Astrocyte (in vitro differentiated cells and primary cell): Measurements from ENCODE around the gene CMTM4. TPM values are rescaled to one million over a fixed set of nuclear protein-coding genes. Genes with fewer than 3 reads are reported as not detected.
A peak's percentile ranks its signal among the peaks of the same experiment; 100 is the strongest.

Experiments used
- DNase-seq: peaks from one replicate; pipeline ENCODE4 v3.0.0-alpha.2; 2010; ENCODE audit warnings: low read depth
- FAIRE-seq: peaks from 2 replicates; lab custom pipeline; 2011; peaks lifted over from hg19 to GRCh38; lab: Jason Lieb, UNC
- H2AFZ ChIP-seq: 2 replicates; pipeline ENCODE4 v1.6.0; 2012; ENCODE audit warnings: low read depth, low read length, inconsistent platforms
- H3K27ac ChIP-seq: 2 replicates; pipeline ENCODE4 v1.5.1; 2011; ENCODE audit warnings: low read depth, low read length, inconsistent platforms
- H3K27me3 ChIP-seq: 2 replicates; pipeline ENCODE4 v1.6.0; 2011; ENCODE audit warnings: low read length, inconsistent platforms; ENCODE audit not compliant: insufficient read depth
- H3K36me3 ChIP-seq: 2 replicates; pipeline ENCODE4 v1.5.1; 2011; ENCODE audit warnings: low read length, inconsistent platforms; ENCODE audit not compliant: insufficient read depth
- H3K4me1 ChIP-seq: 2 replicates; pipeline ENCODE4 v1.5.1; 2011; ENCODE audit warnings: low read length, inconsistent platforms; ENCODE audit not compliant: insufficient read depth
- H3K4me2 ChIP-seq: 2 replicates; pipeline ENCODE4 v1.6.0; 2012; ENCODE audit warnings: low read length, inconsistent platforms
- H3K4me3 ChIP-seq: 2 replicates; pipeline ENCODE4 v1.5.1; 2011; ENCODE audit warnings: low read depth, mild to moderate bottlenecking, low read length, inconsistent platforms; ENCODE audit not compliant: insufficient read depth
- H3K79me2 ChIP-seq: 2 replicates; pipeline ENCODE4 v1.6.0; 2012; ENCODE audit warnings: mild to moderate bottlenecking, low read length, inconsistent platforms; ENCODE audit not compliant: insufficient read depth
- H3K9ac ChIP-seq: 2 replicates; pipeline ENCODE4 v1.6.0; 2012; ENCODE audit warnings: mild to moderate bottlenecking, low read length, inconsistent platforms
- H3K9me3 ChIP-seq: 2 replicates; pipeline ENCODE4 v1.5.1; 2012; ENCODE audit warnings: low read depth, mild to moderate bottlenecking, low read length, inconsistent platforms; ENCODE audit not compliant: insufficient read depth
- H4K20me1 ChIP-seq: 2 replicates; pipeline ENCODE4 v1.6.0; 2012; ENCODE audit warnings: low read length, inconsistent platforms; ENCODE audit not compliant: insufficient read depth
- H3K27ac Mint-ChIP-seq: one replicate; pipeline ENCODE4 v1.8.0; 2021; ENCODE audit warnings: mild to moderate bottlenecking, mixed read lengths; ENCODE audit not compliant: unreplicated experiment
- H3K27me3 Mint-ChIP-seq: one replicate; pipeline ENCODE4 v1.8.0; 2021; ENCODE audit warnings: low read depth, mixed read lengths; ENCODE audit not compliant: unreplicated experiment
- H3K36me3 Mint-ChIP-seq: one replicate; pipeline ENCODE4 v1.8.0; 2021; ENCODE audit warnings: low read depth, mixed read lengths; ENCODE audit not compliant: unreplicated experiment
- H3K4me1 Mint-ChIP-seq: one replicate; pipeline ENCODE4 v1.8.0; 2021; ENCODE audit warnings: low read depth, mixed read lengths; ENCODE audit not compliant: unreplicated experiment
- H3K4me3 Mint-ChIP-seq: one replicate; pipeline ENCODE4 v1.8.0; 2021; ENCODE audit warnings: mild to moderate bottlenecking, moderate library complexity, mixed read lengths; ENCODE audit not compliant: unreplicated experiment
- H3K9me3 Mint-ChIP-seq: one replicate; pipeline ENCODE4 v1.8.0; 2021; ENCODE audit warnings: mild to moderate bottlenecking, mixed read lengths; ENCODE audit not compliant: unreplicated experiment
- EZH2 ChIP-seq: IDR thresholded peaks from 2 replicates; pipeline ENCODE4 v1.6.1; 2012; ENCODE audit warnings: mild to moderate bottlenecking, low read length, inconsistent platforms; ENCODE audit not compliant: insufficient read depth
- total RNA-seq: library from RNA; stranded (reverse); gene quantifications from 2 replicates; pipeline ENCODE4 v1.2.1, GENCODE V29; 2021
- TF ChIP-seq, protein P1 (sequence below): IDR thresholded peaks from 2 replicates; pipeline ENCODE4 v1.5.1; 2011; ENCODE audit warnings: low read depth, mild to moderate bottlenecking, inconsistent platforms, low read length, moderate library complexity; ENCODE audit not compliant: insufficient read depth

Gene CMTM4
- total RNA-seq, 1 donor from 2014 or later = 20.9 TPM

- no peaks in the 10 kb centered on the region for H3K36me3 Mint-ChIP-seq
- Histone ChIP-seq H3K36me3 (no peaks in the 10 kb centered on the region), H3K27me3 (no peaks in the 10 kb centered on the region), H3K27ac (no peak overlapping the region), H3K9me3 (no peaks in the 10 kb centered on the region), H2AFZ (no peak overlapping the region), H3K4me1 (peaks cover 23% of the 10 kb centered on the region), H3K9ac (no peak overlapping the region), H3K4me3 (no peak overlapping the region), H3K4me2 (no peak overlapping the region), H4K20me1 (peaks cover 4% of the 10 kb centered on the region), H3K79me2 (no peaks in the 10 kb centered on the region)
- H3K27ac Mint-ChIP-seq = no peak overlapping the region
- peaks cover 16% of the 10 kb centered on the region for H3K4me1 Mint-ChIP-seq
- DNase-seq (no peak), FAIRE-seq (no peak)
- H3K27me3 Mint-ChIP-seq = no peaks in the 10 kb centered on the region
- H3K4me3 Mint-ChIP-seq = no peak overlapping the region
- TF ChIP-seq, protein P1, sequence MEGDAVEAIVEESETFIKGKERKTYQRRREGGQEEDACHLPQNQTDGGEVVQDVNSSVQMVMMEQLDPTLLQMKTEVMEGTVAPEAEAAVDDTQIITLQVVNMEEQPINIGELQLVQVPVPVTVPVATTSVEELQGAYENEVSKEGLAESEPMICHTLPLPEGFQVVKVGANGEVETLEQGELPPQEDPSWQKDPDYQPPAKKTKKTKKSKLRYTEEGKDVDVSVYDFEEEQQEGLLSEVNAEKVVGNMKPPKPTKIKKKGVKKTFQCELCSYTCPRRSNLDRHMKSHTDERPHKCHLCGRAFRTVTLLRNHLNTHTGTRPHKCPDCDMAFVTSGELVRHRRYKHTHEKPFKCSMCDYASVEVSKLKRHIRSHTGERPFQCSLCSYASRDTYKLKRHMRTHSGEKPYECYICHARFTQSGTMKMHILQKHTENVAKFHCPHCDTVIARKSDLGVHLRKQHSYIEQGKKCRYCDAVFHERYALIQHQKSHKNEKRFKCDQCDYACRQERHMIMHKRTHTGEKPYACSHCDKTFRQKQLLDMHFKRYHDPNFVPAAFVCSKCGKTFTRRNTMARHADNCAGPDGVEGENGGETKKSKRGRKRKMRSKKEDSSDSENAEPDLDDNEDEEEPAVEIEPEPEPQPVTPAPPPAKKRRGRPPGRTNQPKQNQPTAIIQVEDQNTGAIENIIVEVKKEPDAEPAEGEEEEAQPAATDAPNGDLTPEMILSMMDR = no peak
- no peak for TF ChIP-seq EZH2
- H3K9me3 Mint-ChIP-seq = no peaks in the 10 kb centered on the region
Observed at GRCh38 chr16:66658143-66658859, 38.2 kb downstream of the CMTM4 start.

- peaks cover 14% of the 10 kb centered on the region for H3K4me1 ChIP-seq
- DNase-seq = peak; percentile 14
- FAIRE-seq = no peak
- H3K36me3 ChIP-seq = no peaks in the 10 kb centered on the region
- TF ChIP-seq EZH2 = no peak
- TF ChIP-seq, protein P1 = no peak
- no peaks in the 10 kb centered on the region for H3K9me3 ChIP-seq
- no peak overlapping the region for H3K27ac ChIP-seq
- peaks cover 4% of the 10 kb centered on the region for H4K20me1 ChIP-seq
- Mint-ChIP-seq H3K4me3 (no peak overlapping the region), H3K9me3 (no peaks in the 10 kb centered on the region), H3K4me1 (peaks cover 7% of the 10 kb centered on the region), H3K27me3 (no peaks in the 10 kb centered on the region), H3K27ac (no peak overlapping the region), H3K36me3 (no peaks in the 10 kb centered on the region)
- H3K27me3 ChIP-seq = no peaks in the 10 kb centered on the region
- H2AFZ ChIP-seq = no peak overlapping the region
- H3K4me2 ChIP-seq = no peak overlapping the region
- no peak overlapping the region for H3K4me3 ChIP-seq
- no peak overlapping the region for H3K9ac ChIP-seq
- H3K79me2 ChIP-seq = no peaks in the 10 kb centered on the region
Observed at GRCh38 chr16:66656547-66656946, 40.0 kb downstream of the CMTM4 start.

DNA sequence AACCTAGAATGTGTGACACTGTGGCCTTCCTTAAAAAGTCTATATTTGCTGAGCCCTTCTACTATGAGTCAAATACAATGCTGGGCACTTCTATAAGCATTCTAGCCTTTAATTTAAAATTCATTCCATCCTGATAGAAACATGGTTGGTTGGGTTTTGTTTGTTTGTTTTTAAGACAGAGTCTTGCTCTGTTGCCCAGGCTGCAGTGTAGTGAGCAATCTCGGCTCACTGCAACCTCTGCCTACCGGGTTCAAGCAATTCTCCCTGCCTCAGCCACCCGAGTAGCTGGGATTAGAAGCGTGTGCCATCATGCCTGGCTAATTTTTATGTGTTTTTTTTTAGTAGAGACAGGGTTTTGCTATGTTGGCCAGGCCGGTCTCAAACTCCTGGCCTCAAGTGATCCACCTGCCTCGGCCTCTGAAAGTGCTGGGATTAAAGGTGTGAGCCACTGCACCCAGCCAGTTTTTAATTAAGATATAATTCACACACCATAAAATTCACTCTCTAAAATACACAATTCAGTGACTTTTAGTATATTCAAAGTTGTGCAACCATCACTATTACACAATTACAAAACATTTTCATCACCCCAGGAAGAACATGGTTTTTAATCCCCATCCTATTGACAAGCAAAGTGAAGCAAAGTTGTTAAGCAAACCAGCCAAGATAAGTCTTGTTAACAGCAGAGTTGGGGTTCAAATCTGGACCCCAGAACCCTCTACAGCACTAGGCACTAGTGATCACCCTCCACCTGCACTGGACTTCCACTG, 42.8 kb downstream of the CMTM4 start:
- peaks cover 6% of the 10 kb centered on the region for H3K4me1 ChIP-seq
- no peak overlapping the region for H2AFZ ChIP-seq
- no peaks in the 10 kb centered on the region for H3K27me3 ChIP-seq
- FAIRE-seq (no peak), DNase-seq (no peak)
- no peaks in the 10 kb centered on the region for H3K79me2 ChIP-seq
- Mint-ChIP-seq H3K4me3 (no peak overlapping the region), H3K4me1 (peaks cover 4% of the 10 kb centered on the region), H3K27ac (no peak overlapping the region), H3K9me3 (no peaks in the 10 kb centered on the region), H3K36me3 (no peaks in the 10 kb centered on the region), H3K27me3 (no peaks in the 10 kb centered on the region)
- H3K4me3 ChIP-seq = no peak overlapping the region
- H3K27ac ChIP-seq = no peak overlapping the region
- no peak overlapping the region for H3K4me2 ChIP-seq
- TF ChIP-seq, protein P1 = no peak
- no peak for TF ChIP-seq EZH2
- no peaks in the 10 kb centered on the region for H3K9me3 ChIP-seq
- H4K20me1 ChIP-seq = peaks cover 4% of the 10 kb centered on the region
- no peak overlapping the region for H3K9ac ChIP-seq
- no peaks in the 10 kb centered on the region for H3K36me3 ChIP-seq
